Esophagus squamous epithelium (tissue), 4 donors: ENCODE data around the gene NR4A3.

Experiments used
- CTCF ChIP-seq, 6 experiments: fragments of 450-650 bp in 4 of 6; fragments of 200-600 bp in 2 of 6; sonication (generic) in 2 of 6; IDR thresholded peaks; one replicate each; pipeline ENCODE4 v1.5.1; 2016 to 2019; ENCODE audit warnings: antibody characterized with exemption in 6 of 6, mild to moderate bottlenecking in 4 of 6, moderate library complexity in 4 of 6
- POLR2A ChIP-seq, 4 donors: fragments of 450-650 bp; IDR thresholded peaks; one replicate each; pipeline ENCODE4 v1.6.1; 2017; ENCODE audit warnings: antibody characterized with exemption in 4 of 4, mild to moderate bottlenecking in 4 of 4, moderate library complexity in 3 of 4

DNA sequence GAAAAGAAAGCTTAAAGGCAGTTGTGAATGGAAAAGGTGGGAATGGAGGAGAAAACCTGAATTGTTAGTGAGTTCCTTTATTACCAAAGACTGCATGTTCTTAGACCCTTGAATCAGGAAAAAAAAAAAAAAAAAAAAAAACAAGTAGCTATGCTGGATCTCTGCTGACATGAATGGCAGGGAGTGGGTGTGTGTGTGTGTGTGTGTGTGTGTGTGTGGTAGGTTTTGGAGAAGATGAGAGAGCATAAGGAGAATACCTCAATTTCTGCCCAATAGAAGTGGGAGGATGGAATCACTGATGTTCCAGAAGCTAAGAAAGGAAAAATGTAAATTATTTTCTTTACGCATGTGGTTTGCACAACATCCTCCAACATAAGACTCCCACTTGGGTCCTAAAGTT, 25.5 kb upstream of the NR4A3 start:
- TF ChIP-seq CTCF (IDR thresholded peaks at IDR 0.05) (no peak), POLR2A (IDR thresholded peaks at IDR 0.05) (no peak)
